Motor neuron (in vitro differentiated cells): ENCODE measurements around the gene MYBPC1. TPM values are rescaled to one million over a fixed set of nuclear protein-coding genes. Genes with fewer than 3 reads are reported as not detected.

Experiments used
- ATAC-seq, 8 experiments: fragments of 200-7000 bp; cut with Tn5 transposase; replicated peaks in 6 of 8; 2 replicates each; pipeline ENCODE4 v1.8.0; 2021; ENCODE audit warnings: mild to moderate bottlenecking in 8 of 8, moderate library complexity in 8 of 8
- H3K27ac ChIP-seq, 2 donors: fragments of 250-450 bp; sonication (Bioruptor Pico); 2 replicates each; pipeline ENCODE4 v1.9.0; 2021; ENCODE audit warnings: antibody characterized with exemption in 2 of 2, mild to moderate bottlenecking in 2 of 2, moderate library complexity in 1 of 2
- H3K4me1 ChIP-seq, 2 donors: fragments of 250-450 bp; sonication (Bioruptor Pico); replicated peaks in 1 of 2; 2 replicates each; pipeline ENCODE4 v1.6.1; 2021; ENCODE audit warnings: antibody characterized with exemption in 2 of 2, mild to moderate bottlenecking in 2 of 2, moderate library complexity in 1 of 2
- H3K4me3 ChIP-seq, 5 donors: fragments of 250-450 bp; sonication (Bioruptor Pico); 2 replicates each; pipeline ENCODE4 v1.9.0; 2021; ENCODE audit warnings: antibody characterized with exemption in 5 of 5, mild to moderate bottlenecking in 5 of 5, moderate library complexity in 4 of 5
- WGBS, 10 experiments: fragments of 450-650 bp; shearing (Covaris generic); methylation state at CpG; one replicate each; pipeline ENCODE4 v1.0.0; 2022; 5-methylcytosine and 5-hydroxymethylcytosine counted together
- in situ Hi-C, 9 experiments: fragments of 400-800 bp; cut with MboI; loops; one replicate each; pipeline ENCODE4 v1.15.0; 2021; ENCODE audit warnings: low sequenced_read_pairs in 9 of 9, low pct_unique_long_range_greater_than_20kb in 2 of 9; ENCODE audit not compliant: unreplicated experiment in 9 of 9
- total RNA-seq, 8 experiments: library from RNA; unstranded; fragments of 300-600 nt; gene quantifications; 2 replicates each; pipeline versions ENCODE4 v1.2.3 to v1.2.4, GENCODE V29; 2022

The MYBPC1 gene
- total RNA-seq, 8 experiments from 2014 or later: 0.24 to 23.7 (median 2.0) TPM; not detected in 2

DNA sequence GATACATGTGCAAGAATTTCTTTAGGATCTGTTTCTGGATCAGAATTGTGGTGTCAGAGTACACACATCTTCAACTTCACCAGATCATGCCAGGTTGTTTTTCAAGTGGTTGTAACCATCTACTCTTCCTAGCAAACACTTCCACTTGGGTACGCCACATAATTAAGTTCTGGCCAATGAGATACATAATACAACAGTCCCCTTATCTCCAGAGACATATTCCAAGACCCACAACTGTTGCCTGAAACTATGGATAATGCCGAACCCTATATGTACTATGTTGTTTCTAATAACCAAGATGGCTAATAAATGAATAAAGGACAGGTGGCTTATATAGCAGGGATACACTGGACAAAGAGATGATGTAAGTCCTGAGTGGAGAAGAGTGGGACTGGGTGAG, 100.2 kb downstream of the MYBPC1 start:
- H3K27ac ChIP-seq: no peak overlapping the region
- ATAC-seq: no peak
- H3K4me1 ChIP-seq: peaks cover 19% of the 10 kb centered on the region in 2 donors
- H3K4me3 ChIP-seq: no peak overlapping the region
- 100% methylated on average over 1 to 2 of the region's 2 CpGs; no CpG with 5 or more reads in 4 of the 10 experiments for WGBS, 10 experiments
- in situ Hi-C loops: no loop called here

- no peak for ATAC-seq
- WGBS, 10 experiments: 80 to 100% (median 100%) methylated on average over 1 of the region's 1 CpG; no CpG with 5 or more reads in 4 of the 10 experiments
- H3K27ac ChIP-seq: no peak overlapping the region
- in situ Hi-C loops: no loop called here
- peaks cover 25% of the 10 kb centered on the region in 2 donors for H3K4me1 ChIP-seq
- no peak overlapping the region for H3K4me3 ChIP-seq
Observed at GRCh38 chr12:101695706-101696105, 100.9 kb downstream of the MYBPC1 start.

DNA sequence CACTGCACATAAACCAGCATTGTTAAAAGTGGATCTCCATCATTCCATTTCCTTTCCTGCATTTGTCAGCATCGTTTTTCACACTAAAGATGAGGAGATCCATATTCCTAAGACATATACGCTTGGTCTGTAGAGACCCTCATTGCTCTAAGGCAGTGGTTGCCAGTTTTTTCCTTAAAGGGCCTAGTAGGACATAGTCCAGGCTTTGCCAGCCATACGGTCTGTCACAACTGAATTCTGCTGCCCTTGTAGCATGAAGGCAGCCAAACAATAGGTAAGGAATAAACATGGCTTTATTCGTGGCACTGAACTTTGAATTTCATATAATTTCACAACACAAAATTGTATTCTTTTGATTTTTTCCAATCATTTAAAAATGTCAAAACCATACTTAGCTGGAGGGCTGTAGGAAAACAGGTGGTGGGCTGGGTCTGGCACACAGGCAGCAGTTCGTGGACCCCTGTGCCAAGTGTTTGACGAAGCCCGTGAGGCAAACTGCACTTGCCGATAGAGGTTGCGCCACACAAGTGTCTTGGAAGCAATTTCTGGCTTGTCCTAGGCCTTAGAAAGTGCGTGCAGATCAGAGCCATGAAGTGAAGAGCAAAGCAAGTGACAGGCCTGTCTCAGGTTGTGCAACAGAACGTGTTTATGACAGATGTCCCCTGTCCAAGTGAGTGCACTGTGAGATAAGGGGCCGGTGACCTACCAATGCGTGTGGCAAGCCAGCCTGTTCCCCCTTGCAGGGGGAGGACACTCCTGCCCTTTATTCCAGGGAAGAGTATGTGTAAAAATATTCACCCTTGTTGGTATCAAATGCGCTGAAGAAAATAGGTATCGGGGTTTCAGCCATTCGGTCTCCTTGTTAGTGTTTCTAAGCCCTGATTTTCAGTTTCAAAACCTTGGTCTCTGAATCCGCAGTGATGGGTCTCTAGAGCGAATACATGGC, 101.8 kb downstream of the MYBPC1 start:
- Histone ChIP-seq H3K27ac (peak overlapping the region; percentile 86 to 88), H3K4me1 (peaks cover 25 to 27% of the 10 kb centered on the region in 2 donors), H3K4me3 (peak overlapping the region; percentile 70 to 99 (median 75))
- ATAC-seq: peak in 4 of 8 experiments; percentile 14 to 22 (median 19)
- 26 to 87% (median 58%) methylated on average over 2 to 13 of the region's 18 CpGs for WGBS, 10 experiments
- in situ Hi-C loops: no loop called here

- WGBS, 10 experiments: 0% methylated on average over 1 to 3 of the region's 80 CpGs; no CpG with 5 or more reads in 8 of the 10 experiments
- in situ Hi-C loops: no loop called here
- Histone ChIP-seq H3K27ac (peak within 1 kb of the TSS; percentile 86 to 88), H3K4me1 (peaks cover 25 to 27% of the 10 kb centered on the region in 2 donors), H3K4me3 (peak within 1 kb of the TSS; percentile 70 to 99 (median 75))
- ATAC-seq: peak; percentile 59 to 79 (median 74)
Observed at GRCh38 chr12:101697197-101697929, 102.6 kb downstream of the MYBPC1 start, which contains the start of gene CHPT1. Gene CHPT1 (plus strand): TSS chr12:101697640. CDS start chr12:101697862, 222 bp downstream.

GRCh38 chr12:101697930-101698799, 103.4 kb downstream of the MYBPC1 start:
- H3K4me1 ChIP-seq: peaks cover 27 to 29% of the 10 kb centered on the region in 2 donors

DNA sequence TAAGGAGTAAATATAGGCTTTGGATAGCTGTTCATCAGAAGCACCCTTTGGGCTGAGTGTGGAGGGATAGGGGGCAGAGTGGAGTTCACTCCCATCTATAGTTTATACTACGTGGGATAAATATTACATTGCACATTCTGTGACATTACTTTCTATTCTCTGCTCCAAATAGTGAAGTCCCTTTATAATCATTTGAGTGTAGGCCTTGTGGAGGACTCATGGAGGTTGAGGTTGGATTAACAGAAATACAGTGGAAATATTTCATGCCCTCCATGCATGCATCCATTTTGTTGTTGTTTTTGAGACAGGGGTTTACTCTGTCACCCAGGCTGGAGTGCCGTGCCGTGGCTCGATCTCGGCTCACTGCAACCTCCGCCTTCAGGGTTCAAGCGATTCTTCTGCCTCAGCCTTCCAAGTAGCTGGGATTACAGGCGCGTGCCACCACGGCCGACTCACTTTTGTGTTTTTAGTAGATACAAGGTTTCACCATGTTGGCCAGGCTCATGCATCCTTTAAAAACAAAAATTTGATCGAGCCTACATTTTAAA, 104.1 kb downstream of the MYBPC1 start:
- WGBS, 10 experiments: 0 to 80% (median 38%) methylated on average over 1 to 11 of the region's 12 CpGs; no CpG with 5 or more reads in 2 of the 10 experiments
- Histone ChIP-seq H3K27ac (peak overlapping the region in 1 of 2 donors; percentile 54), H3K4me1 (peaks cover 27 to 29% of the 10 kb centered on the region in 2 donors), H3K4me3 (peak overlapping the region; percentile 70 to 99 (median 75))
- in situ Hi-C loops: no loop called here
- ATAC-seq: peak in 1 of 8 experiments; percentile 9

More at GRCh38 chr12:101697930-101698799, 103.4 kb downstream of the MYBPC1 start:
- H3K27ac ChIP-seq: peak overlapping the region; percentile 86 to 88
- in situ Hi-C loops: no loop called here
- peak overlapping the region; percentile 70 to 99 (median 75) for H3K4me3 ChIP-seq
- ATAC-seq: peak; percentile 26 to 73 (median 61)
- WGBS, 10 experiments: 0 to 1% (median 0%) methylated on average over 1 to 16 of the region's 67 CpGs; no CpG with 5 or more reads in 3 of the 10 experiments

DNA sequence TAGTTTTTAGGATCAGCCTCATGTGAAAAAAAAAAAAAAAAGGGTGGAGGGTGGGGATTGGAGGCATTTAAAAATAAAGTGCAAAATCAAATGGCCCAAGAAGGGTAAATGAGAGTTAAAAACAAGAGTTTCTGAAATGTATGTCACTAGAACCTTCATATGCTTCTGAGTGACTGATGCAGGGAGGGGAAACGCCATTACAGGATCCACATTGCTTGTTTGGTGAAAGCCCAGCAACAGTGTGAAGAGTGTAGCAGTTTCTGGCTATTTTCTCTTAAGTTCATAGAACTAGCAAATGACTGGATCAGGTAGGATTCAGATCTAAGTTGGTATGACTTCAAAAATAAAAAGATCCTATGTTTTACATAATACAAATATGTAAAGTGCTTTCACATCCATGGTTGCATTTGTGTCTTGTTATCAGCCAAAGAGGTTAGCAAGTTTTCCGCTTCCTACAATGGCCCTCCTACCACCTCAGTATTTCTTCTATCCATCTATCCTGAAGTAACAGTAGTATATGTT, 105.6 kb downstream of the MYBPC1 start:
- Histone ChIP-seq H3K27ac (no peak overlapping the region), H3K4me3 (no peak overlapping the region), H3K4me1 (peaks cover 27 to 29% of the 10 kb centered on the region in 2 donors)
- 53 to 100% (median 79%) methylated on average over 1 to 2 of the region's 2 CpGs; no CpG with 5 or more reads in 2 of the 10 experiments for WGBS, 10 experiments
- in situ Hi-C loops: no loop called here
- ATAC-seq: no peak

- no peak overlapping the region for H3K4me3 ChIP-seq
- no peak for ATAC-seq
- in situ Hi-C loops: no loop called here
Observed at GRCh38 chr12:101703487-101703886, 108.7 kb downstream of the MYBPC1 start.

GRCh38 chr12:101706403-101706802, 111.6 kb downstream of the MYBPC1 start:
- in situ Hi-C loops: no loop called here
- Histone ChIP-seq H3K4me1 (peaks cover 0 to 4% of the 10 kb centered on the region in 2 donors), H3K27ac (no peak overlapping the region), H3K4me3 (no peak overlapping the region)
- no peak for ATAC-seq
- 67 to 100% (median 100%) methylated on average over 1 of the region's 1 CpG; no CpG with 5 or more reads in 1 of the 10 experiments for WGBS, 10 experiments

More at GRCh38 chr12:101703487-101703886, 108.7 kb downstream of the MYBPC1 start:
- WGBS, 10 experiments: 63 to 100% (median 85%) methylated on average over 1 to 3 of the region's 3 CpGs; no CpG with 5 or more reads in 1 of the 10 experiments
- Histone ChIP-seq H3K4me1 (peaks cover 17 to 20% of the 10 kb centered on the region in 2 donors), H3K27ac (no peak overlapping the region)

DNA sequence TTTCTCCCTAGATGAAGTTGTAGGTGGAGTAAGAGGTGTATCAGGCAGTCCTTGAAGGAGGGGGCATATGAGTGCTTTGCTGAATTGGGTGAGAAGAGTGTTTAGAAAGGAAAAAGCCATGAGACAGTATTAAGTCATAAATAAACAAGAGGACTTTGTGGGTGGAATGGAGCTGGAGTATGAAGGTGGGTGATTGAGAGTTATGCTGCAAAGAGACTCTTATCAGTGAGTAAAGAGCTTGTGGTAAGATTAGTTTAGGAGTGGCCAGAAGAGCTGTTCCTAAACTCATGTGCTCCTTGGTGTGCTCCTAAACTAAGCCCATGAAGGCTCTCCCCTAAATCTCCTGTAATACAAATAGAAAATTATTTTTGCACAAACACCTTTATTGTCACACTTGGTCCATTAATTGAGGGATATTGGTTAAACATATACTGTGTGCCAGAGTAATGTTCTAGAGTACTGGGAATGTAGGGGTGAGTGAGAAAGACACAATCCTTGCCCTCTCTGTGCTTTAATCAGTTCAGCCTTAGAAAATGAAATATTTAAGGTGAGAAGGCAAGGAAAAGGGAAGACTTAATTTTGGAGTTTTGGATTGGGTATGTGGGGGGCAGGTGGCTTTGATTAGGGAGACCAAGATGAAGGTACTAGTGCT, 112.5 kb downstream of the MYBPC1 start:
- peaks cover 0 to 4% of the 10 kb centered on the region in 2 donors for H3K4me1 ChIP-seq
- in situ Hi-C loops: no loop called here
- ATAC-seq: no peak
- no peak overlapping the region for H3K4me3 ChIP-seq
- H3K27ac ChIP-seq: no peak overlapping the region

DNA sequence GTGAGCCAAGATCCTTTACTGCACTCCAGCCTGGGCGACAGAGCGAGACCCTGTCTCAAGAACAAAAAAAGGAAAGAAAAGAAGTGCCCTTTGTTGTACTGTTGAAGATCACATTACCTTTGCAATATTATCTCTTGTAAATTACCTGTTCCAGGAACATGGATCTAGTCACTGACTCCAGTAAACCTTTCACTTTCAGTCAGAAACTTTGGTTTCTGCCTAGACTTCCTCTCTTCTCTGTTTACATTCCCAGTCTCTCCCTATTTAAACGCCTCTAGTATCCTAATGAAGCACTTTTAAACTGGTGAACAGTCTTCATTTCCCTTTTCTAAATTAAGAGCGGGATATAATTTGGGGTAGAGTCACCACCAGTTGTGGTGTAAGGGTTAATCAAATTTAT, 115.5 kb downstream of the MYBPC1 start:
- 60 to 100% (median 100%) methylated on average over 1 to 4 of the region's 4 CpGs; no CpG with 5 or more reads in 3 of the 10 experiments for WGBS, 10 experiments
- Histone ChIP-seq H3K4me1 (peaks cover 0 to 8% of the 10 kb centered on the region in 2 donors), H3K4me3 (no peak overlapping the region), H3K27ac (no peak overlapping the region)
- ATAC-seq: no peak
- in situ Hi-C loops: no loop called here
